Astrocyte (in vitro differentiated cells and primary cell): ENCODE data around the gene CD99L2. TPM values are rescaled to one million over a fixed set of nuclear protein-coding genes. Genes with fewer than 3 reads are reported as not detected.
A peak's percentile ranks its signal among the peaks of the same experiment; 100 is the strongest.

Source experiments
- DNase-seq: peaks from one replicate; pipeline ENCODE4 v3.0.0-alpha.2; 2010; ENCODE audit warnings: low read depth
- FAIRE-seq: peaks from 2 replicates; lab custom pipeline; 2011; peaks lifted over from hg19 to GRCh38; lab: Jason Lieb, UNC
- H2AFZ ChIP-seq: 2 replicates; pipeline ENCODE4 v1.6.0; 2012; ENCODE audit warnings: low read depth, low read length, inconsistent platforms
- H3K27ac ChIP-seq: 2 replicates; pipeline ENCODE4 v1.5.1; 2011; ENCODE audit warnings: low read depth, low read length, inconsistent platforms
- H3K27me3 ChIP-seq: 2 replicates; pipeline ENCODE4 v1.6.0; 2011; ENCODE audit warnings: low read length, inconsistent platforms; ENCODE audit not compliant: insufficient read depth
- H3K36me3 ChIP-seq: 2 replicates; pipeline ENCODE4 v1.5.1; 2011; ENCODE audit warnings: low read length, inconsistent platforms; ENCODE audit not compliant: insufficient read depth
- H3K4me1 ChIP-seq: 2 replicates; pipeline ENCODE4 v1.5.1; 2011; ENCODE audit warnings: low read length, inconsistent platforms; ENCODE audit not compliant: insufficient read depth
- H3K4me2 ChIP-seq: 2 replicates; pipeline ENCODE4 v1.6.0; 2012; ENCODE audit warnings: low read length, inconsistent platforms
- H3K4me3 ChIP-seq: 2 replicates; pipeline ENCODE4 v1.5.1; 2011; ENCODE audit warnings: low read depth, mild to moderate bottlenecking, low read length, inconsistent platforms; ENCODE audit not compliant: insufficient read depth
- H3K79me2 ChIP-seq: 2 replicates; pipeline ENCODE4 v1.6.0; 2012; ENCODE audit warnings: mild to moderate bottlenecking, low read length, inconsistent platforms; ENCODE audit not compliant: insufficient read depth
- H3K9ac ChIP-seq: 2 replicates; pipeline ENCODE4 v1.6.0; 2012; ENCODE audit warnings: mild to moderate bottlenecking, low read length, inconsistent platforms
- H3K9me3 ChIP-seq: 2 replicates; pipeline ENCODE4 v1.5.1; 2012; ENCODE audit warnings: low read depth, mild to moderate bottlenecking, low read length, inconsistent platforms; ENCODE audit not compliant: insufficient read depth
- H4K20me1 ChIP-seq: 2 replicates; pipeline ENCODE4 v1.6.0; 2012; ENCODE audit warnings: low read length, inconsistent platforms; ENCODE audit not compliant: insufficient read depth
- H3K27ac Mint-ChIP-seq: one replicate; pipeline ENCODE4 v1.8.0; 2021; ENCODE audit warnings: mild to moderate bottlenecking, mixed read lengths; ENCODE audit not compliant: unreplicated experiment
- H3K27me3 Mint-ChIP-seq: one replicate; pipeline ENCODE4 v1.8.0; 2021; ENCODE audit warnings: low read depth, mixed read lengths; ENCODE audit not compliant: unreplicated experiment
- H3K36me3 Mint-ChIP-seq: one replicate; pipeline ENCODE4 v1.8.0; 2021; ENCODE audit warnings: low read depth, mixed read lengths; ENCODE audit not compliant: unreplicated experiment
- H3K4me1 Mint-ChIP-seq: one replicate; pipeline ENCODE4 v1.8.0; 2021; ENCODE audit warnings: low read depth, mixed read lengths; ENCODE audit not compliant: unreplicated experiment
- H3K4me3 Mint-ChIP-seq: one replicate; pipeline ENCODE4 v1.8.0; 2021; ENCODE audit warnings: mild to moderate bottlenecking, moderate library complexity, mixed read lengths; ENCODE audit not compliant: unreplicated experiment
- H3K9me3 Mint-ChIP-seq: one replicate; pipeline ENCODE4 v1.8.0; 2021; ENCODE audit warnings: mild to moderate bottlenecking, mixed read lengths; ENCODE audit not compliant: unreplicated experiment
- EZH2 ChIP-seq: IDR thresholded peaks from 2 replicates; pipeline ENCODE4 v1.6.1; 2012; ENCODE audit warnings: mild to moderate bottlenecking, low read length, inconsistent platforms; ENCODE audit not compliant: insufficient read depth
- total RNA-seq: library from RNA; stranded (reverse); gene quantifications from 2 replicates; pipeline ENCODE4 v1.2.1, GENCODE V29; 2021
- TF ChIP-seq, protein P1 (sequence below): IDR thresholded peaks from 2 replicates; pipeline ENCODE4 v1.5.1; 2011; ENCODE audit warnings: low read depth, mild to moderate bottlenecking, inconsistent platforms, low read length, moderate library complexity; ENCODE audit not compliant: insufficient read depth

The CD99L2 gene
- total RNA-seq, 1 donor from 2014 or later, result 38.4 TPM

DNA sequence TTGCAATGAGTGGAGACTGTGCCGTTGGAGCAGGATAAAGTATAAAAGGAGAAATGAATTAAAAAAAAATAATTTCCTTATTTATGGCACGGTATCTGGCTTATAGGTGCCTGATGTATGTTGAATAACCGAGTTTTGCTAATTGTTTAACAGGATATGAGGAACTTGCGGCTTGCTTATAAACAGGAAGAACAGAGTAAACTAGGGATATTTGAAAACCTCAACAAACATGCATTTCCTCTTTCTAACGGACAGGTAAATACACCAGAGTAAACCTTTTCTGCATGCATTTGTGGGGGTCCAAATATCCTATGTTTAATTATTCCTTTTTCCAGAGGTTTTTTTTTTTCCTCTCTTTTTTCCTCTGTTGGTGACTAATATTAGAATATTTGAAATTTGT lies 168.5 kb downstream of the CD99L2 start:
- DNase-seq (no peak), FAIRE-seq (peak; percentile 75)
- no peaks in the 10 kb centered on the region for H4K20me1 ChIP-seq
- no peaks in the 10 kb centered on the region for H3K79me2 ChIP-seq
- H3K4me1 ChIP-seq, result peaks cover 9% of the 10 kb centered on the region
- H3K9me3 ChIP-seq, result no peaks in the 10 kb centered on the region
- Mint-ChIP-seq H3K4me3 (no peak overlapping the region), H3K9me3 (no peaks in the 10 kb centered on the region), H3K27ac (no peak overlapping the region), H3K36me3 (peaks cover 2% of the 10 kb centered on the region), H3K4me1 (peaks cover 8% of the 10 kb centered on the region), H3K27me3 (no peaks in the 10 kb centered on the region)
- H2AFZ ChIP-seq, result no peak overlapping the region
- no peaks in the 10 kb centered on the region for H3K27me3 ChIP-seq
- TF ChIP-seq, protein P1, sequence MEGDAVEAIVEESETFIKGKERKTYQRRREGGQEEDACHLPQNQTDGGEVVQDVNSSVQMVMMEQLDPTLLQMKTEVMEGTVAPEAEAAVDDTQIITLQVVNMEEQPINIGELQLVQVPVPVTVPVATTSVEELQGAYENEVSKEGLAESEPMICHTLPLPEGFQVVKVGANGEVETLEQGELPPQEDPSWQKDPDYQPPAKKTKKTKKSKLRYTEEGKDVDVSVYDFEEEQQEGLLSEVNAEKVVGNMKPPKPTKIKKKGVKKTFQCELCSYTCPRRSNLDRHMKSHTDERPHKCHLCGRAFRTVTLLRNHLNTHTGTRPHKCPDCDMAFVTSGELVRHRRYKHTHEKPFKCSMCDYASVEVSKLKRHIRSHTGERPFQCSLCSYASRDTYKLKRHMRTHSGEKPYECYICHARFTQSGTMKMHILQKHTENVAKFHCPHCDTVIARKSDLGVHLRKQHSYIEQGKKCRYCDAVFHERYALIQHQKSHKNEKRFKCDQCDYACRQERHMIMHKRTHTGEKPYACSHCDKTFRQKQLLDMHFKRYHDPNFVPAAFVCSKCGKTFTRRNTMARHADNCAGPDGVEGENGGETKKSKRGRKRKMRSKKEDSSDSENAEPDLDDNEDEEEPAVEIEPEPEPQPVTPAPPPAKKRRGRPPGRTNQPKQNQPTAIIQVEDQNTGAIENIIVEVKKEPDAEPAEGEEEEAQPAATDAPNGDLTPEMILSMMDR, result no peak
- no peak for TF ChIP-seq EZH2
- H3K27ac ChIP-seq, result no peak overlapping the region
- H3K36me3 ChIP-seq, result peaks cover 3% of the 10 kb centered on the region
- no peak overlapping the region for H3K9ac ChIP-seq
- H3K4me3 ChIP-seq, result no peak overlapping the region
- no peak overlapping the region for H3K4me2 ChIP-seq

DNA sequence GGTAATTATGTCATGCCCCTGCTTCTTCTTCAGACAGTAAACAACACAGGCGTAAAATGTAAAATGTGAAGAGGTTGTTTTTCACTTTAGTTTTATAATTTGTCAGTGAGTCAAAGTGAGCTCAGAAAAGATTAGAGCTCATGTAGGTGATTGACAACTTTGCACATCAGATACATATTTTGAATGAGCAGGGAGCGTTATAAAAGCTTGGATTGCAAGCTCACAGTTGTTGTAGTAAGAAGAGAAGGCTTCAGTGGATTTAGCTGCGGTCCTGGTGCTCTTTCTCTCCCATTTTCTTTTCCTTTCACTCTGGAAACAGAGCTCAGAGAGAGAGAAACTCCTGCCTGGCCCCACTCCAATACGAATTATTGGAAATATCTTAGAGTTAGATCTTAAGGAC lies 178.8 kb downstream of the CD99L2 start:
- no peaks in the 10 kb centered on the region for H3K4me1 ChIP-seq
- H3K9me3 ChIP-seq, result no peaks in the 10 kb centered on the region
- H3K4me3 ChIP-seq, result no peak overlapping the region
- no peak for FAIRE-seq
- no peaks in the 10 kb centered on the region for H3K36me3 ChIP-seq
- H3K79me2 ChIP-seq, result peaks cover 4% of the 10 kb centered on the region
- H2AFZ ChIP-seq, result no peak overlapping the region
- Mint-ChIP-seq H3K36me3 (no peaks in the 10 kb centered on the region), H3K27ac (no peak overlapping the region), H3K4me1 (peaks cover 3% of the 10 kb centered on the region), H3K4me3 (no peak overlapping the region), H3K9me3 (no peaks in the 10 kb centered on the region), H3K27me3 (no peaks in the 10 kb centered on the region)
- no peaks in the 10 kb centered on the region for H3K27me3 ChIP-seq
- no peak for DNase-seq
- no peak overlapping the region for H3K4me2 ChIP-seq
- no peak for TF ChIP-seq EZH2
- TF ChIP-seq, protein P1, result no peak
- H3K27ac ChIP-seq, result no peak overlapping the region
- no peak overlapping the region for H3K9ac ChIP-seq
- H4K20me1 ChIP-seq, result no peaks in the 10 kb centered on the region

Other genes starting within 250 kb of the CD99L2 start
- gene MTMR1, start 205.3 kb downstream of the CD99L2 start, total RNA-seq, result 14.9 and 18.6 TPM in 2 replicates
- gene HMGB3, start 84.7 kb upstream of the CD99L2 start, total RNA-seq, result 25.8 and 34.7 TPM in 2 replicates